Spleen (tissue), 7 donors: ENCODE results near the gene PFKP.

Source experiments
- CTCF ChIP-seq, 11 experiments: fragments of 200-600 bp in 7 of 11; fragments of 450-650 bp in 4 of 11; sonication (generic) in 4 of 11; IDR thresholded peaks in 8 of 11; conservative IDR thresholded peaks in 3 of 11; 1 replicate in 7 of 11; 2 replicates in 4 of 11; pipeline versions ENCODE4 v1.4.0 to v1.8.0; 2016 to 2021; ENCODE audit warnings: antibody characterized with exemption in 11 of 11, inconsistent platforms in 4 of 11, mild to moderate bottlenecking in 1 of 11
- POLR2AphosphoS5 ChIP-seq, 3 donors: sonication (generic); formaldehyde crosslinking; IDR thresholded peaks; one replicate each; pipeline ENCODE4 v1.5.1; 2017; ENCODE audit warnings: antibody characterized with exemption in 3 of 3
- donor health status: DM: no; HTN: no; CAD: no; lungs with moderate emphysema.
- donor health status: DM: no; HTN: no; CAD: no.
- donor health status: DM: no; HTN: no; CAD: no.

- TF ChIP-seq POLR2AphosphoS5 (IDR thresholded peaks at IDR 0.05) = no peak
- TF ChIP-seq CTCF (IDR thresholded peaks at IDR 0.05 in 8 of 11, conservative IDR thresholded peaks at IDR 0.05 in 3 of 11) = peak in 2 of 11 experiments; percentile 16 to 19
Measured at GRCh38 chr10:3119796-3120459, 52.6 kb downstream of the PFKP start.
